ENCODE measurements around the gene BRD4. TPM values are rescaled to one million over a fixed set of nuclear protein-coding genes. Genes with fewer than 3 reads are reported as not detected.

The BRD4 gene
- total RNA-seq, 1 donor from 2014 or later, result 42.4 TPM

GRCh38 chr19:15243236-15243957, 88.9 kb downstream of the BRD4 start:
- no peak for DNase-seq (ENCODE audit: low read depth)
- no peak overlapping the region for H3K4me3 ChIP-seq (ENCODE audit: low read depth, low read length)
- peaks cover 6% of the 10 kb centered on the region for H3K36me3 ChIP-seq (ENCODE audit: control insufficient read depth, insufficient read depth, low read length)
- no peaks in the 10 kb centered on the region for H3K27me3 ChIP-seq (ENCODE audit: control insufficient read depth, insufficient read depth, low read length)
- no peak for TF ChIP-seq CTCF (IDR thresholded peaks at IDR 0.05; ENCODE audit: insufficient read depth, low read length, poor library complexity, severe bottlenecking)

- DNase-seq (ENCODE audit: low read depth), result no peak
- H3K27me3 ChIP-seq (ENCODE audit: control insufficient read depth, insufficient read depth, low read length), result no peaks in the 10 kb centered on the region
- H3K4me3 ChIP-seq (ENCODE audit: low read depth, low read length), result no peak overlapping the region
- peaks cover 8% of the 10 kb centered on the region for H3K36me3 ChIP-seq (ENCODE audit: control insufficient read depth, insufficient read depth, low read length)
- TF ChIP-seq CTCF (IDR thresholded peaks at IDR 0.05; ENCODE audit: insufficient read depth, low read length, poor library complexity, severe bottlenecking), result no peak
Observed at GRCh38 chr19:15241259-15241910, 91.0 kb downstream of the BRD4 start.

GRCh38 chr19:15240515-15240914, 91.8 kb downstream of the BRD4 start:
- Histone ChIP-seq H3K27me3 (ENCODE audit: control insufficient read depth, insufficient read depth, low read length) (no peaks in the 10 kb centered on the region), H3K36me3 (ENCODE audit: control insufficient read depth, insufficient read depth, low read length) (peaks cover 9% of the 10 kb centered on the region), H3K4me3 (ENCODE audit: low read depth, low read length) (no peak overlapping the region)
- DNase-seq (ENCODE audit: low read depth), result no peak
- TF ChIP-seq CTCF (IDR thresholded peaks at IDR 0.05; ENCODE audit: insufficient read depth, low read length, poor library complexity, severe bottlenecking), result no peak

- no peak for DNase-seq (ENCODE audit: low read depth)
- Histone ChIP-seq H3K36me3 (ENCODE audit: control insufficient read depth, insufficient read depth, low read length) (peaks cover 9% of the 10 kb centered on the region), H3K4me3 (ENCODE audit: low read depth, low read length) (no peak overlapping the region), H3K27me3 (ENCODE audit: control insufficient read depth, insufficient read depth, low read length) (no peaks in the 10 kb centered on the region)
- no peak for TF ChIP-seq CTCF (IDR thresholded peaks at IDR 0.05; ENCODE audit: insufficient read depth, low read length, poor library complexity, severe bottlenecking)
Observed at GRCh38 chr19:15239337-15239949, 92.9 kb downstream of the BRD4 start.

GRCh38 chr19:15238639-15239155, 93.6 kb downstream of the BRD4 start:
- H3K36me3 ChIP-seq (ENCODE audit: control insufficient read depth, insufficient read depth, low read length), result peaks cover 9% of the 10 kb centered on the region
- no peak for DNase-seq (ENCODE audit: low read depth)
- no peaks in the 10 kb centered on the region for H3K27me3 ChIP-seq (ENCODE audit: control insufficient read depth, insufficient read depth, low read length)
- no peak overlapping the region for H3K4me3 ChIP-seq (ENCODE audit: low read depth, low read length)
- TF ChIP-seq CTCF (IDR thresholded peaks at IDR 0.05; ENCODE audit: insufficient read depth, low read length, poor library complexity, severe bottlenecking), result no peak
